ENCODE results near the gene MEGF6.
A peak's percentile ranks its signal among the peaks of the same experiment; 100 is the strongest.
"Not testable (repeated sequence)": the region's sequence is repeated elsewhere in the genome, so short reads cannot be mapped to it uniquely, and the experiment has no call there.

MEGF6 gene

GRCh38 chr1:3595949-3596348 is 15.4 kb downstream of the MEGF6 start:
- no peak for DNase-seq (ENCODE audit: low spot score)

- no peak for DNase-seq (ENCODE audit: low spot score)
These were observed 16.5 kb downstream of the MEGF6 start for GRCh38 chr1:3594706-3595377.

- no peak for DNase-seq (ENCODE audit: low spot score)
These were observed 17.6 kb downstream of the MEGF6 start for GRCh38 chr1:3593745-3594144.

- DNase-seq (ENCODE audit: low spot score), result no peak
These were observed 18.0 kb downstream of the MEGF6 start for GRCh38 chr1:3593334-3593733.

GRCh38 chr1:3590951-3591865 is 20.1 kb downstream of the MEGF6 start:
- DNase-seq (ENCODE audit: low spot score), result no peak

GRCh38 chr1:3590139-3590763 is 21.1 kb downstream of the MEGF6 start:
- DNase-seq (ENCODE audit: low spot score), result no peak

GRCh38 chr1:3588395-3588794 is 22.9 kb downstream of the MEGF6 start:
- no peak for DNase-seq (ENCODE audit: low spot score)

GRCh38 chr1:3586986-3587759 is 24.1 kb downstream of the MEGF6 start:
- peak; percentile 31 for DNase-seq (ENCODE audit: low spot score)

GRCh38 chr1:3585940-3586568 is 25.3 kb downstream of the MEGF6 start:
- no peak for DNase-seq (ENCODE audit: low spot score)

- DNase-seq (ENCODE audit: low spot score), result not testable (repeated sequence)
These were observed 25.9 kb downstream of the MEGF6 start for GRCh38 chr1:3585353-3585868.

GRCh38 chr1:3584915-3585314 is 26.4 kb downstream of the MEGF6 start:
- no peak for DNase-seq (ENCODE audit: low spot score)

GRCh38 chr1:3583751-3584150 is 27.6 kb downstream of the MEGF6 start:
- DNase-seq (ENCODE audit: low spot score), result not testable (repeated sequence)

GRCh38 chr1:3581296-3582036 is 29.8 kb downstream of the MEGF6 start:
- DNase-seq (ENCODE audit: low spot score), result no peak

- no peak for DNase-seq (ENCODE audit: low spot score)
These were observed 31.1 kb downstream of the MEGF6 start for GRCh38 chr1:3580231-3580630.

GRCh38 chr1:3579626-3580025 is 31.7 kb downstream of the MEGF6 start:
- no peak for DNase-seq (ENCODE audit: low spot score)

- DNase-seq (ENCODE audit: low spot score), result no peak
These were observed 32.4 kb downstream of the MEGF6 start for GRCh38 chr1:3578906-3579305.

- DNase-seq (ENCODE audit: low spot score), result no peak
These were observed 32.9 kb downstream of the MEGF6 start for GRCh38 chr1:3578433-3578805.

GRCh38 chr1:3577711-3578432 is 33.4 kb downstream of the MEGF6 start:
- DNase-seq (ENCODE audit: low spot score), result no peak

GRCh38 chr1:3577300-3577699 is 34.0 kb downstream of the MEGF6 start:
- DNase-seq (ENCODE audit: low spot score), result no peak

GRCh38 chr1:3575993-3576392 is 35.3 kb downstream of the MEGF6 start:
- DNase-seq (ENCODE audit: low spot score), result no peak

All from putamen (tissue), 1 donor.